Smooth muscle cell (in vitro differentiated cells): ENCODE data around the gene PTPRM. TPM values are rescaled to one million over a fixed set of nuclear protein-coding genes. Genes with fewer than 3 reads are reported as not detected.

Experiments used
- DNase-seq: peaks from one replicate; lab custom pipeline; 2025; ENCODE audit not compliant: unreplicated experiment; lab: John Stamatoyannopoulos, UW
- H2AFZ ChIP-seq: fragments of 200-600 bp; sonication (generic); 2 replicates; pipeline ENCODE4 v1.6.0; 2016; ENCODE audit warnings: antibody characterized with exemption, low read depth, mild to moderate bottlenecking
- H3F3A ChIP-seq: fragments of 200-600 bp; sonication (generic); 2 replicates; pipeline ENCODE4 v1.6.0; 2017; ENCODE audit warnings: antibody characterized with exemption, low read depth
- H3K27ac ChIP-seq: fragments of 200-600 bp; sonication (generic); 2 replicates; pipeline ENCODE4 v1.5.1; 2016; ENCODE audit warnings: low read depth, mild to moderate bottlenecking
- H3K27me3 ChIP-seq: fragments of 200-600 bp; sonication (generic); 2 replicates; pipeline ENCODE4 v1.6.1; 2016; ENCODE audit warnings: low read depth, mild to moderate bottlenecking
- H3K36me3 ChIP-seq: fragments of 200-600 bp; sonication (generic); 2 replicates; pipeline ENCODE4 v1.5.1; 2016; ENCODE audit warnings: low read depth
- H3K4me1 ChIP-seq: fragments of 200-600 bp; sonication (generic); 2 replicates; pipeline ENCODE4 v1.5.1; 2016; ENCODE audit warnings: low read depth
- H3K4me2 ChIP-seq: fragments of 200-600 bp; sonication (generic); 2 replicates; pipeline ENCODE4 v1.6.0; 2016; ENCODE audit warnings: mild to moderate bottlenecking
- H3K4me3 ChIP-seq: fragments of 200-600 bp; sonication (generic); 2 replicates; pipeline ENCODE4 v1.5.1; 2016; ENCODE audit warnings: mild to moderate bottlenecking
- H3K79me2 ChIP-seq: fragments of 200-600 bp; sonication (generic); 2 replicates; pipeline ENCODE4 v1.6.0; 2016; ENCODE audit warnings: low read depth, mild to moderate bottlenecking
- H3K9ac ChIP-seq: fragments of 200-600 bp; sonication (generic); 2 replicates; pipeline ENCODE4 v1.6.0; 2016; ENCODE audit warnings: low read depth
- H3K9me3 ChIP-seq: fragments of 200-600 bp; sonication (generic); replicated peaks from 2 replicates; pipeline ENCODE4 v1.5.1; 2016; ENCODE audit warnings: low read depth
- H4K20me1 ChIP-seq: fragments of 200-600 bp; sonication (generic); 2 replicates; pipeline ENCODE4 v1.6.0; 2016; ENCODE audit warnings: low read depth
- CTCF ChIP-seq: fragments of 200-600 bp; sonication (generic); IDR thresholded peaks from 2 replicates; pipeline ENCODE4 v1.5.1; 2017; ENCODE audit warnings: borderline replicate concordance, mild to moderate bottlenecking, antibody characterized with exemption; ENCODE audit not compliant: insufficient read depth, poor library complexity, severe bottlenecking
- WGBS: methylation state at CpG from one replicate; pipeline ENCODE4 v1.1.7; 2016; ENCODE audit warnings: low lambda C conversion rate; 5-methylcytosine and 5-hydroxymethylcytosine counted together
- polyA plus RNA-seq: library from polyadenylated mRNA; unstranded; fragments of >200 nt; fragmentation: Nextera tagmentation; extraction: Ambion mirVana; gene quantifications from 2 replicates; pipeline ENCODE4 v1.2.1, GENCODE V29; 2016
- total RNA-seq: library from RNA; depleted of rRNA; stranded (reverse); fragments of >200 nt; gene quantifications from 2 replicates; pipeline ENCODE4 v1.2.3, GENCODE V29; 2014

Gene PTPRM
- total and polyA plus RNA-seq, 2 experiments from 2014 or later, result 57.5 to 115 TPM

- Histone ChIP-seq H3K9me3 (no peaks in the 10 kb centered on the region), H3K27me3 (no peaks in the 10 kb centered on the region), H2AFZ (no peak overlapping the region), H3K79me2 (no peaks in the 10 kb centered on the region), H4K20me1 (no peaks in the 10 kb centered on the region), H3K4me1 (no peaks in the 10 kb centered on the region), H3K9ac (no peak overlapping the region), H3K27ac (no peak overlapping the region), H3F3A (no peaks in the 10 kb centered on the region), H3K4me3 (no peak overlapping the region), H3K4me2 (no peak overlapping the region), H3K36me3 (no peaks in the 10 kb centered on the region)
- WGBS, result 89% methylated on average over 13 of the region's 13 CpGs
- TF ChIP-seq CTCF, result no peak
- DNase-seq, result no peak
Observed at GRCh38 chr18:8450898-8451665, 884.0 kb downstream of the PTPRM start.

- H3K9ac ChIP-seq, result no peak overlapping the region
- no peak for DNase-seq
Observed at GRCh38 chr18:8453528-8453927, 886.4 kb downstream of the PTPRM start.

GRCh38 chr18:8454136-8454535, 887.0 kb downstream of the PTPRM start:
- no peak overlapping the region for H3K27ac ChIP-seq
- no peak overlapping the region for H2AFZ ChIP-seq
- H3K9me3 ChIP-seq, result no peaks in the 10 kb centered on the region
- H3K36me3 ChIP-seq, result no peaks in the 10 kb centered on the region
- DNase-seq, result no peak
- no peaks in the 10 kb centered on the region for H3K4me1 ChIP-seq
- WGBS, result 74% methylated on average over 1 of the region's 1 CpG
- H3K4me2 ChIP-seq, result no peak overlapping the region
- H4K20me1 ChIP-seq, result no peaks in the 10 kb centered on the region
- TF ChIP-seq CTCF, result no peak
- no peaks in the 10 kb centered on the region for H3K27me3 ChIP-seq
- no peak overlapping the region for H3K9ac ChIP-seq
- no peaks in the 10 kb centered on the region for H3K79me2 ChIP-seq
- H3F3A ChIP-seq, result no peaks in the 10 kb centered on the region
- no peak overlapping the region for H3K4me3 ChIP-seq

More at GRCh38 chr18:8453528-8453927, 886.4 kb downstream of the PTPRM start:
- TF ChIP-seq CTCF, result no peak
- H3F3A ChIP-seq, result no peaks in the 10 kb centered on the region
- H2AFZ ChIP-seq, result no peak overlapping the region
- H3K4me2 ChIP-seq, result no peak overlapping the region
- no peak overlapping the region for H3K27ac ChIP-seq
- no peaks in the 10 kb centered on the region for H3K9me3 ChIP-seq
- no peaks in the 10 kb centered on the region for H4K20me1 ChIP-seq
- no peaks in the 10 kb centered on the region for H3K4me1 ChIP-seq
- 88% methylated on average over 3 of the region's 3 CpGs for WGBS
- H3K27me3 ChIP-seq, result no peaks in the 10 kb centered on the region
- H3K79me2 ChIP-seq, result no peaks in the 10 kb centered on the region
- no peak overlapping the region for H3K4me3 ChIP-seq
- no peaks in the 10 kb centered on the region for H3K36me3 ChIP-seq
